Testis (tissue), 2 donors: ENCODE data around the gene ICA1.

Experiments
- CTCF ChIP-seq, 3 experiments: fragments of 450-650 bp in 2 of 3; fragments of 200-600 bp in 1 of 3; sonication (generic) in 1 of 3; IDR thresholded peaks; one replicate each; pipeline ENCODE4 v1.5.1; 2016 to 2019; ENCODE audit warnings: antibody characterized with exemption in 3 of 3, mild to moderate bottlenecking in 2 of 3, moderate library complexity in 1 of 3
- POLR2A ChIP-seq: fragments of 450-650 bp; IDR thresholded peaks from one replicate; pipeline ENCODE4 v1.6.1; 2017; ENCODE audit warnings: antibody characterized with exemption, mild to moderate bottlenecking, moderate library complexity

GRCh38 chr7:8136051-8136730, 125.8 kb downstream of the ICA1 start:
- TF ChIP-seq CTCF (IDR thresholded peaks at IDR 0.05) (no peak), POLR2A (no peak)
